ENCODE data around the gene HOXA5.

HOXA5 gene

DNA sequence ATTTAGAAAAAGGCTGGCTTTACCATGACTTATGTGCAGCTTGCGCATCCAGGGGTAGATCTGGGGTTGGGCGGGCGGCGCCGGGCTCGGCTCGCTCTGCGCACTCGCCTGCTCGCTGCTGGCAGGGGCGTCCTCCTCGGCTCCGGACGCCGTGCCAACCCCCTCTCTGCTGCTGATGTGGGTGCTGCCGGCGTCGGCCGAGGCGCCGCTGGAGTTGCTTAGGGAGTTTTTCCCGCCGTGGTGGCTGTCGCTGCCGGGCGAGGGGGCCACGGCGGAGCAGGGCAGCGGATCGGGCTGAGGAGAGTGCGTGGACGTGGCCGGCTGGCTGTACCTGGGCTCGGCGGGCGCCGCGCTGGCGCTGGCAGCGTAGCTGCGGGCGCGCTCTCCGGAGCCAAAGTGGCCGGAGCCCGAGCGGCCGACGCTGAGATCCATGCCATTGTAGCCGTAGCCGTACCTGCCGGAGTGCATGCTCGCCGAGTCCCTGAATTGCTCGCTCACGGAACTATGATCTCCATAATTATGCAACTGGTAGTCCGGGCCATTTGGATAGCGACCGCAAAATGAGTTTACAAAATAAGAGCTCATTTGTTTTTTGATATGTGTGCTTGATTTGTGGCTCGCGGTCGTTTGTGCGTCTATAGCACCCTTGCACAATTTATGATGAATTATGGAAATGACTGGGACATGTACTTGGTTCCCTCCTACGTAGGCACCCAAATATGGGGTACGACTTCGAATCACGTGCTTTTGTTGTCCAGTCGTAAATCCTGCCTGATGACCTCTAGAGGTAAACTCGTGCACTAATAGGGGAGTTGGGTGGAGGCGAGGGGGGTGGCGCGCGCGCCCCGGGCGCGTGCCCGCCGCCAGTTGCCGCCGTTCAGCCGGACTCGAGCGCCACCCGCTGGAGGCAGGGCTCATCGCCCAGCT lies at the start of gene HOXA5:
Gene HOXA5, minus strand, starts transcription at position 659 of the 927 bp plus-strand sequence. Its CDS starts 74 bp downstream, at position 585.
- H3K9me3 Mint-ChIP-seq = no peaks in the 10 kb centered on the region
- ATAC-seq = no peak
- H3K27ac Mint-ChIP-seq = no peak within 1 kb of the TSS
- peaks cover 74% of the 10 kb centered on the region for H3K27me3 Mint-ChIP-seq
- H3K4me3 Mint-ChIP-seq = peak within 1 kb of the TSS; percentile 58
- no peaks in the 10 kb centered on the region for H3K36me3 Mint-ChIP-seq
- H3K4me1 Mint-ChIP-seq = peaks cover 13% of the 10 kb centered on the region

DNA sequence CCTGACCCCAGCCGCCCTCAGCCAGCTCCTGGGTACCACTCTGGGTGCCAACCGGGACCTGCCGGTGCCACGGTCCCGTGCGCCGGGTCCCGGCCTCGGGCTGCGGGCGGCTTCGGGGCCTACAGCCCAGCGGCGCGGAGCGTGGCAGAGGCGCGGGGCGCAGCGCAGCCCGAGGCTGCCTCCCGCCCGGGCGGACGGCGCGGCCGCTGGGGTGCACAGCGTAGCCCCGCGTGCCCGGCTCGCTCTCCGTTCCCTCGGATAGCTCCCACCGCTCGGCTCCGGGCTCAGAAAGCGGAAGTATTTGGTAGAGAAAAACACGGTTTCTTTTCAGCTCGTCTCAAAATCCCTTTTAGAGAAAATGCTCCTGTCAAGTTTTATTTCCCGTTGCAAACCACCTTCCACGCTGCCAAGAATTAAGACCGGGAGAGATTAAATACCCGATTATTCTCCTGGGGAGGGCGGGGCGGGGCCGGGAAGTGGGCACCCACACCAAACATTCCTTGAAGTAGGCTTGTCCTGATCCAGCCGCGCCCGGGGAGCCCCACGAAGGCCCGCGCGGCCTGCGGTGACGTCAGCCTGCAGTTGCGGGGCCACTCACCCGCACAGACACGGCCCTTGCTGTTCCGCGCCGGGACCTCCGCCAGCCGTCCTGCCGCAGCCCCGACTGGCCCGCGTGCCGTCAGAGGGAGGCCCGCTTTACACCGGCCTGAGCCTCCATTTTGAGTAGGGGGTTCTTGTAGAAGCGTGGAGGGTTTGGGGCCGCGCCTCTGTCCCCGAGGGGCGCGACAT lies 49.3 kb upstream of the HOXA5 start:
- H3K4me1 Mint-ChIP-seq = peaks cover 17% of the 10 kb centered on the region
- no peak overlapping the region for H3K4me3 Mint-ChIP-seq
- peak; percentile 51 for ATAC-seq
- peaks cover 71% of the 10 kb centered on the region for H3K27me3 Mint-ChIP-seq
- H3K36me3 Mint-ChIP-seq = no peaks in the 10 kb centered on the region
- H3K27ac Mint-ChIP-seq = no peak overlapping the region
- H3K9me3 Mint-ChIP-seq = no peaks in the 10 kb centered on the region

DNA sequence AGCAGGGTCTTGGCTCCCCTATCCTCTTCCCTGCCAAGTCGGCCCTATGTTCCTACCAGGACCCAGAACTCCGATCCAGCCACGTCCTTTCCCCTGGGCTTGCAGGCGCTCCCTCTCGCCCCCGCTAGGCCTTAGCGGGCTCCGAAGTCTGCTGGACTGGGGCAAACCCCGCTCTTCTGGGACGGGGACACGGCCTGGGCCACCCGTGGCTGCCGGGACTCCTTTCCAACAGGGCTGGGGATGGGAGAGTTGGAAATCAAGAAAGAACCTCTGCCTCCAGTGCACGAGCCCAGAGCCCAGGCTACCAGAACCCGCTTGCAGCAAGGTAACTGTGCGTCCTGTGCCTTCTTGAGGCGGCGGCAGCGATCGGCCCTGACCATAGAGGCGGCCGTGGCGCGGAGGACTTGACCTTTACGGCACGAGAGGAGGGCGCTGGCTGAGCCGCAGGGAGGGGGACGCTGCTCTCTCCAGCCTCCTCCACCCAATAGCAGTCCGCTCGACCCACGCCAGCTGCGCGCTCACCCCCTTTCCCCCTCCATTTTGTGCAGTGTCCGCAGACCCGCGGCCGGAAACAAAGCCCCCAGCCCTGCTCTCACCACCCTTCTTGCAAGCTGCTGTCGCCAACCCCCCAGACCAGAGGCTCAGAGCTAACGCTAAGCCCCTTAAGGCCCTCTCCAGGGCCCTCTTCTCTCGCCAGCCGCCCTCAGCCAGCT lies 48.5 kb upstream of the HOXA5 start:
- Mint-ChIP-seq H3K27me3 (peaks cover 72% of the 10 kb centered on the region), H3K9me3 (no peaks in the 10 kb centered on the region), H3K4me3 (no peak overlapping the region), H3K27ac (no peak overlapping the region), H3K4me1 (peaks cover 18% of the 10 kb centered on the region), H3K36me3 (no peaks in the 10 kb centered on the region)
- no peak for ATAC-seq

- no peak overlapping the region for H3K27ac Mint-ChIP-seq
- H3K4me3 Mint-ChIP-seq = no peak overlapping the region
- no peaks in the 10 kb centered on the region for H3K9me3 Mint-ChIP-seq
- H3K27me3 Mint-ChIP-seq = peaks cover 79% of the 10 kb centered on the region
- H3K36me3 Mint-ChIP-seq = no peaks in the 10 kb centered on the region
- H3K4me1 Mint-ChIP-seq = peaks cover 18% of the 10 kb centered on the region
- no peak for ATAC-seq
Measured at GRCh38 chr7:27191161-27191731, 47.8 kb upstream of the HOXA5 start.

DNA sequence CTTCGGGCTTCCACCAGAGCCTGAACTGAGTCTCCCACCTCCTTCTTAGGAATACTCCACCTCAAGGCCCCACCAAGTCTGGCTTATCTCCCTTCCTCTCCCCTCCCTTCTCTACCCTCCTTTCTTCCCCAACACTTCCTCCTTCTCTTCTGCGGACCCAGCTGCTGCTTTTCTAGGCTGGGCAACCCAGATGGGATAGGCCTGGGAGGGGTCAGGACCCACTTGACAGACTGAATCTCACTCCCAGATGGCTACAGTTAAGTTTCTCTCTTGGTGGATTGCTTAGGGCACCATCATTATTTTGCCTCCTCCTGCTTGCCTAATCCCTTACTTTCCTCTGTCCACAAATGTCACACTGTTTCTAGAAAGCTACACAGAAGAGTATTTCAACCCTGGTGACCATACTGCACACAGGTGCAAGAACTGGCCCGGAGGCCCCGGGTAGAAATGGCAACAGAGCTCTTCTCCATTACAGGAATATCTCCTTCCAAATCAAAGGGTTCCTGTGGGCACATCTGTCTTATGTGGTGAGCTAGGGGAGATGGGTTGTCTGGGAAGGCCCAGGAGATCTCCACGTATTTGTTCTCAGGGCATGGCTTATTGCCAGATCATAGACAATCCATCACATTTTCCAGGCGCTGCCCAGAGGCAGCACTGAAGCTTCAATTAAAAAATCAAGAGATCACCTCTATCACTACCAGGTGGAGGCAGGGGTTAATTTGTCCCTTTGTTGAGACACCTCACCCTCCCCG lies 46.7 kb upstream of the HOXA5 start:
- Mint-ChIP-seq H3K9me3 (no peaks in the 10 kb centered on the region), H3K27ac (no peak overlapping the region), H3K36me3 (no peaks in the 10 kb centered on the region), H3K4me3 (no peak overlapping the region), H3K27me3 (peaks cover 90% of the 10 kb centered on the region), H3K4me1 (peaks cover 18% of the 10 kb centered on the region)
- no peak for ATAC-seq

DNA sequence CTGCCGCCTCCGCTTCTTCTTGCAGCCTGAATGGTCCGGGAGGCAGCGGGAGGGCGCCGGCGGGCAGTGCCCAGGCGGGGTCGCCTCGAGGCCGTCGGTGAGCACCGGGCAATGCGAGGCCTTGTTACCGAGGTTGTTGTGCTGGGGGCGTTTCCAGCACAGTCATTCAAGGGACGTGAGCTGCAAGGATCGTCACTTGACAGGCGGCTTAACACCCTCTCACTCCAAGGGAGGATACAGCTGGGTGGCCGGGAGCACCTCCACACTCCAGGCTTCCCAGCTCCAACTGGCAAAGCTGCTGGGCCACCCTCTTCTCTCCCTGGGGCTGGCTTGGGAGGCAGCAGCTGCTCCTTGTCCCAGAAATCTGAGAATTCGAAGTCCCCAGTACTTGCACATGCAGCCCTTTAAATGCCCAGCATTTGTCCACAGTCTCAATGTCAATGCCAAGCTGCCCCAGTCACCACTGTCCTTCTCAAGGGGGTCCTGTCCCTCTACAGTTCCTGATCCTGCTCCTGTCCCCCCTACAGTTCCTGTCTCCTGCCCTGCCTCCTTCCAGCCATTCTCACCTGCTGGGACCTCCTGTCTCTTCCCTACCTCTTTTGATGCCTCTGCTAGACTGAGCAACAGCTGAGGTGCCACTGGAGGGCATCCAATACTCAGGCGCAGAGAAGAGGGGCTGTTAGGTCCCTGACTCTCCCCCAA lies 46.0 kb upstream of the HOXA5 start:
- Mint-ChIP-seq H3K27me3 (peaks cover 92% of the 10 kb centered on the region), H3K4me1 (peaks cover 24% of the 10 kb centered on the region), H3K4me3 (no peak overlapping the region), H3K27ac (no peak overlapping the region), H3K9me3 (no peaks in the 10 kb centered on the region), H3K36me3 (no peaks in the 10 kb centered on the region)
- ATAC-seq = no peak

DNA sequence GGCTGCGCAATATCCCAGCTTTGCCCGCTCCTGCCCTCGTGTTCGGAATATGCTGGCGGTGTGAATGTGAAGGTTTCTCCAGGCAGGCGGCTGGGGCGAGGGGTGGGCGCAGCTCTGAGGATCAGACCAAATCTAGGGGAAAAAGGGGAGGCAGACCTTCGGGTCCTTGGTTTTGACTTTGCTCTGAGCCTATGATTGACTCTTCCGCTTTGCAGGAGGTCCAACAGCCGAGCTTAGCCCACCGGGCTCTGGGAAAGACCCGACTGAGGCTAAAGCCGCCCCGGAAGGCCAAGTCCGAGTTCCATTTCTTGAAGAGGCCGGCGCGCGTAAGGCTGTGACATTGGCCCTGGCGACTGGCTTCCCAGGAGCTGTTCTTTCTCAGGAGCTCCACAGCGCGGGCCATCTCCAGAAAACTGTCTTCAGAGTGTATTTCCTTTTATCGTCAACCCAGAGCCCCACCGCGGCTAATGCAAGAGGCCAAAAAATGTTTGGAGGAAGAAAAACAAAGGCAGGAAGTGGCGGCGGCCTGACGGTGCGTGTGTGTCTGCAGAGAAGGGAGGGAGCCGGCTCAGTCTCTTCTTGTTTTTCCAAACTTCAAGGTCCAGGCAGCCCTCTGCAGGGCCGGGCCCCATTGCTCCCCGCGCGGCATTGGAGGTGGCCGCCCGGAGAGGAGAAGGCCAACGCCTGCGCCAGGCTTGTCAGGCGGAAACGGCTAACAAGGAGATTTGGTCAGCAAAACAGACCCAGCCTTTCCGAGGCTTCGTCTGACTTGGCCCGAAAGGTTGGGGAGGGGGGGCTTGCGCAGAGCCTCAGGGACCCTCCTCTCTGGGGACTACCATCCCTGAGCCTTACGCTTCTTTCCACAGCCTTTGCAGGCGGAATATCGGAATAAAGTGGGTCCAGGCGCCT lies 45.2 kb upstream of the HOXA5 start:
- Mint-ChIP-seq H3K4me1 (peaks cover 24% of the 10 kb centered on the region), H3K9me3 (no peaks in the 10 kb centered on the region), H3K36me3 (no peaks in the 10 kb centered on the region), H3K27ac (no peak overlapping the region), H3K27me3 (peaks cover 91% of the 10 kb centered on the region), H3K4me3 (peak overlapping the region; percentile 52)
- no peak for ATAC-seq

DNA sequence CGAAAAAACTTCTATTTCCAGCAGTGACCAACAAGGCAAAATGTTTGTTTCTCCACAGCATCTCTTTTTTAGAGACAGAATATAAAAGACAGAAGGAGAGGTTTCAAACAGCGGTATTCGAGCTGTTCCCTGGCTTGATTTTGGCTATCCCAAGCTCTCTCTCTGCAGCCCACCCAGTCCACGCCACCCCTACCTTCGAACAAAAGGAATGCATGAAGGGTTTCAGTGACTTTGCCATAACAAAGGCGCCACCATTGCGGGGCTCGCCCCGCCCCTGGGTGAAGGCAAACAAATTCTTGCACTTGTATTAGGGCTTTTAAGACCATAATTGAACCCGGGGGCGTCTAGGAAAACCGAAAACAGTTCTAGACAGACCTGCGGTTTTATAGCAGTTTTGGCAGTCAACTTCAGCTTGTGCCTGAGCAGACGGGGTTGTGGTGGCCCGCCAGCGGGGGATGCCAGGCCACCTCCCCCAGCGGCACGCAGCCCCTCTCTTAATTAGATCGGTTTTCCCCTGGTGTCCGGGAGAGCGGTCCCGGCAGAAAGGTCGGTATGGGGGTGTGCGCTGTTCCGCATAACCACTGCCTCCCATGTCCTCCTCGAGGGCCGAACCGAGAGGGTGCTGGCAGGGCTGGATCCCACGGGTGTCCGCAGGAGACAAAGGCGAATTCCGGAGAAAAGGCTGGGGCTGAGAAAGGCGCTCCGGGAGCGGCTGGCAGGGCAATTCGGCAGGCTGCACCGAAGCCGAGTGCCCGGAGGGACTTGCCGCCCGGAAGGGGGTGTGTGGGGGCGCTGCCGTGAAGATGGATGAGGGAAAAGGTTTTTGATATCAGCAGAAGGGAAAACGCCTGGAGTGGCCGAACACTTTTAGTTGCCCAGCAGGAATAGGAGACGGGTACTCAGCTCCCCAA lies 44.2 kb upstream of the HOXA5 start:
- H3K9me3 Mint-ChIP-seq = no peaks in the 10 kb centered on the region
- peaks cover 92% of the 10 kb centered on the region for H3K27me3 Mint-ChIP-seq
- H3K36me3 Mint-ChIP-seq = no peaks in the 10 kb centered on the region
- H3K4me1 Mint-ChIP-seq = peaks cover 28% of the 10 kb centered on the region
- H3K4me3 Mint-ChIP-seq = no peak overlapping the region
- ATAC-seq = no peak
- H3K27ac Mint-ChIP-seq = no peak overlapping the region

DNA sequence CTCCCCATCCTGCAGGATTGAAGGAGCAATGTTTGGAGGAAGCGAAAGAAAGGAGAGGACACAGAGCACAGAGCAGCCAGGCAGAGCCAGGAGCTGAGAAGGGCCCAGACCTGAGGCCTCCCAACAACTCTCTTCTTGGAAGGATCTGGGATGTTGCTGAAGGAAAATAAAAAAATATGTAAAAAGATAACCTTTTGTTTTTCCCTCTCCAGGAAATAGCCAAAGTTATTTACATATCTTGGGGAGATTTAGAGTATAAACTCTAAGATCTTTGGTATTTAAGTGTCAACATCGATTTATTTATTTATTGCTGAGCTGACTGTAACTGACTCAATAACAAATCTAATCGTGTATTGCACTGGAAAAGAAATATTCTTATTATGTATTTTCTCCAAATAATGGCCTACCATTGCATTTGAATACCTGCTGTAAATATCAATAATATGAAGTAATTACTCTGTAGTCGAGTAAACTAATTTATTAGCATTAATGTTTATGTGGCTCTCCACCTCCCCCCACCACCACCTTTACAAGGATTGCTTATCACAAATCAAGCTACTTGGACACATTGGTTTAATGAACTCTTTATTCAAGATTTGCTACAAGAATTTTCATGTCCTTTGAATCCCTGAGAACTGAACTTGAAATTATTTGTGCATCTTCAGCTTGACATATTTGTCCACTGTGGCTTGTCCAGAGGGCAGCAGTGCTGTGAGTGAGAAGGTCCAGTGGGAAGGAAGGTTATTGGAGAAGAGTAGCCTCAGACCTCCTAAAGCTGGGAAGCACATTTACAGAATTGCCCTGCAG lies 43.4 kb upstream of the HOXA5 start:
- H3K27me3 Mint-ChIP-seq = peaks cover 94% of the 10 kb centered on the region
- H3K4me1 Mint-ChIP-seq = peaks cover 29% of the 10 kb centered on the region
- H3K27ac Mint-ChIP-seq = no peak overlapping the region
- ATAC-seq = no peak
- H3K4me3 Mint-ChIP-seq = no peak overlapping the region
- no peaks in the 10 kb centered on the region for H3K9me3 Mint-ChIP-seq
- no peaks in the 10 kb centered on the region for H3K36me3 Mint-ChIP-seq

DNA sequence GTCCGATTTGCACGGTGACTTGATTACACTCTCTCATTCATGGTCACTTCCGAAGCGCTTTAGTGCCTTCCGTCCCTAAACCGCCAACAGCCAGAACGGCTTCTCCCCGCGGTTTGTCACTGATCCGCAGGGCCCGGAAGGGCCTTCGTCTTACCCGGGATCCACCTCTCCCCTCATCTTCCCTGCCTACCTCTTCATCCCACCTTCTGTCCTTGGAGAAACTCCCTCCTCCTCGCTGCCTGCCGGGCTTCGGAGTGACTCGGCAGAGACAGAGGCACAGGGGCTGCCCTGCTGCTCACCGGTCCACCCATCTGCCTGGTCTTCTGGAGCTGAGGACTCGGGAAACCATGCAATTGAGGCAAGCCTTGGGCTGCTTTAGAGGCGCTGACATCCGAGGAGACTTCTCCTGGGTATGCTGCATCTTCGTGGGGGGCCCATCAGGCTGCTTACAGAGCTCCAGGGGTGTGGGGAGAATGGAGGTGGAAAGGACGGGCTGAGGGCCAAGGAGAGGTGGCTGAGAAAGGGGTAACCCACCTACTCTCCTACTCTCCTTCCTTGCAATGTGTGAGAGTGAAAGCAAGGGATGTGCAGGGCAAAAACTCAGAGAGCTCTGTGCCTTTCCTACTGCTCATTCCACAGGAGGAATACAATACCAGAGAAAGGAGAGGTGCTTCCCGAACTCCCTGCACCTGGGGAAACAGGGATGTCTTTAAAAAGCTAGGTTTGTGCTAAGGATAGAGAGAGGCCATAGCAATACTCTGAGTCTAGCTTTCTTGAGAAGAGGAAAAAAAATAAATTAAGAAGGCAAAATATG lies 42.6 kb upstream of the HOXA5 start:
- ATAC-seq = no peak
- Mint-ChIP-seq H3K36me3 (no peaks in the 10 kb centered on the region), H3K27me3 (peaks cover 94% of the 10 kb centered on the region), H3K4me1 (peaks cover 29% of the 10 kb centered on the region), H3K9me3 (no peaks in the 10 kb centered on the region), H3K27ac (no peak overlapping the region), H3K4me3 (no peak overlapping the region)

Measured in stimulated activated memory B cell treated with anti-CD40 and anti-IgM and Interleukin-4, amounts not matched to agents 10 μg/mL and 1 μg/mL and 100 μg/mL, for 72 hours (primary cell).